Transverse colon (tissue), 4 donors: ENCODE data around the gene GLB1L2. TPM values are rescaled to one million over a fixed set of nuclear protein-coding genes. Genes with fewer than 3 reads are reported as not detected.

Source experiments
- DNase-seq: peaks from one replicate; pipeline ENCODE4 v3.0.0-alpha.2; 2019
- H3K27ac ChIP-seq, 4 donors: fragments of 200-600 bp; sonication (generic); 2 replicates each; pipeline ENCODE4 v1.5.1; 2016 to 2018; ENCODE audit warnings: inconsistent platforms in 4 of 4
- H3K27me3 ChIP-seq: fragments of 200-600 bp; sonication (generic); 2 replicates; pipeline ENCODE4 v1.5.1; 2017; ENCODE audit warnings: inconsistent platforms
- H3K36me3 ChIP-seq, 4 donors: fragments of 200-600 bp; sonication (generic); 2 replicates each; pipeline ENCODE4 v1.5.1; 2017 to 2019; ENCODE audit warnings: inconsistent platforms in 4 of 4
- H3K4me1 ChIP-seq, 4 donors: fragments of 200-600 bp; sonication (generic); 2 replicates each; pipeline ENCODE4 v1.5.1; 2017 to 2020; ENCODE audit warnings: inconsistent platforms in 4 of 4
- H3K4me3 ChIP-seq, 4 donors: fragments of 200-600 bp; sonication (generic); 1 replicate in 1 of 4; 2 replicates in 3 of 4; pipeline versions ENCODE4 v1.5.1 to v1.6.1; 2017 to 2019; ENCODE audit warnings: inconsistent platforms in 4 of 4
- H3K9me3 ChIP-seq, 2 donors: fragments of 200-600 bp; sonication (generic); 2 replicates each; pipeline ENCODE4 v1.5.1; 2017 to 2019; ENCODE audit warnings: inconsistent platforms in 2 of 2
- CTCF ChIP-seq, 5 experiments: fragments of 200-600 bp in 3 of 5; fragments of 450-650 bp in 2 of 5; sonication (generic) in 3 of 5; IDR thresholded peaks; 1 replicate in 2 of 5; 2 replicates in 3 of 5; pipeline ENCODE4 v1.5.1; 2016 to 2017; ENCODE audit warnings: antibody characterized with exemption in 5 of 5, inconsistent platforms in 3 of 5, mild to moderate bottlenecking in 2 of 5, moderate library complexity in 1 of 5
- EP300 ChIP-seq: sonication (generic); formaldehyde crosslinking; IDR thresholded peaks from one replicate; pipeline ENCODE4 v1.6.1; 2017; ENCODE audit warnings: antibody characterized with exemption, low read depth
- POLR2A ChIP-seq: fragments of 450-650 bp; IDR thresholded peaks from one replicate; pipeline ENCODE4 v1.6.1; 2016; ENCODE audit warnings: antibody characterized with exemption, mild to moderate bottlenecking, moderate library complexity
- POLR2AphosphoS5 ChIP-seq, 3 donors: sonication (generic); formaldehyde crosslinking; IDR thresholded peaks; one replicate each; pipeline ENCODE4 v1.6.1; 2016; ENCODE audit warnings: antibody characterized with exemption in 3 of 3
- WGBS, 2 donors: methylation state at CpG; one replicate each; pipeline ENCODE4 v1.1.5; 2018; ENCODE audit warnings: low coverage in 1 of 2; 5-methylcytosine and 5-hydroxymethylcytosine counted together
- in situ Hi-C, 4 donors: fragments of 200-750 bp; cut with MboI; loops; one replicate each; pipeline versions ENCODE4 v1.15.0 to v1.15.1; 2017; ENCODE audit warnings: low sequenced_read_pairs in 3 of 4, low pct_ligation_motif_present in 1 of 4, low pct_unique_long_range_greater_than_20kb in 1 of 4
- intact Hi-C: fragments of 100-400 bp; cut with DNase I; formaldehyde crosslinking; loops from one replicate; pipeline ENCODE4 v1.15.1; 2023; ENCODE audit warnings: low total_unique reads
- total RNA-seq, 4 donors: library from RNA; depleted of rRNA; stranded (reverse); fragments of >200 nt; gene quantifications; one replicate each; pipeline ENCODE4 v1.1.0, GENCODE V29; 2016

The GLB1L2 gene
- total RNA-seq, 4 donors from 2014 or later, result 26.2 to 39.5 (median 35.3) TPM

GRCh38 chr11:134417871-134418840 lies 86.4 kb downstream of the GLB1L2 start:
- no peak for DNase-seq
- intact Hi-C loops, result no loop called here
- H3K27ac ChIP-seq, result no peak overlapping the region
- no peaks in the 10 kb centered on the region for H3K36me3 ChIP-seq
- H3K9me3 ChIP-seq, result no peaks in the 10 kb centered on the region
- H3K27me3 ChIP-seq, result peaks cover 48% of the 10 kb centered on the region
- no peak for TF ChIP-seq CTCF (IDR thresholded peaks at IDR 0.05)
- TF ChIP-seq EP300, result no peak
- TF ChIP-seq POLR2AphosphoS5 (IDR thresholded peaks at IDR 0.05), result no peak
- TF ChIP-seq POLR2A, result no peak
- no peaks in the 10 kb centered on the region for H3K4me1 ChIP-seq
- WGBS, 2 donors, result 50% methylated on average over 6 to 14 of the region's 14 CpGs
- H3K4me3 ChIP-seq, result no peak overlapping the region
- in situ Hi-C loops, result no loop called here

- in situ Hi-C loops, result no loop called here
Measured at GRCh38 chr11:134423106-134423505, 91.3 kb downstream of the GLB1L2 start.

DNA sequence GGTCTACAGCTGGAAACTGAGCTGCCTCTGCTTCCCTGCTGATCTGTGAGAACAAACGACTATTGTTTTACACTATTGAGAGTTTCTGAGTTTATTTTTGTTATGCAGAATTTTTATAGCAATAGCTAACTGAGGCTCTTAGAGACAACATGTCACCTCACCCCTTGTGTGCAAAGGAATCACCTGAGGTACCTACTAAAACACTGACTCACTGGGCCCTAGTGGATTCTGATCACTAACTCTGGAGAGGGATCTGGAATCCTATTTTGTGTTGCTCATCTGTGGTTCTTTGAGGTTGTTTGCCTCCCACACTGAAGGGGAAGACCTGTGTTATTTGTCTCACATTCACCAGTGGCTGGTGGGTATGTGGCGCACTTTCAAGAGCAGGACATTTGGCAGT lies 93.6 kb downstream of the GLB1L2 start:
- Histone ChIP-seq H3K4me1 (no peaks in the 10 kb centered on the region), H3K4me3 (no peak overlapping the region), H3K27ac (no peak overlapping the region), H3K36me3 (no peaks in the 10 kb centered on the region), H3K9me3 (no peaks in the 10 kb centered on the region), H3K27me3 (peaks cover 6% of the 10 kb centered on the region)
- intact Hi-C loops (loop anchor here (5.0 kb wide), 1 partner anchor 418 kb away; no protein-coding TSS in a partner anchor), in situ Hi-C loops (no loop called here)
- no peak for TF ChIP-seq CTCF (IDR thresholded peaks at IDR 0.05)
- TF ChIP-seq POLR2AphosphoS5 (IDR thresholded peaks at IDR 0.05), result no peak
- TF ChIP-seq EP300, result no peak
- no peak for TF ChIP-seq POLR2A
- 0 to 66% methylated on average over 1 to 2 of the region's 2 CpGs for WGBS, 2 donors
- no peak for DNase-seq

More at GRCh38 chr11:134423106-134423505, 91.3 kb downstream of the GLB1L2 start:
- intact Hi-C loops, result no loop called here
- H3K27me3 ChIP-seq, result peaks cover 4% of the 10 kb centered on the region
- H3K36me3 ChIP-seq, result no peaks in the 10 kb centered on the region
- no peaks in the 10 kb centered on the region for H3K4me1 ChIP-seq
- TF ChIP-seq CTCF (IDR thresholded peaks at IDR 0.05), result no peak
- TF ChIP-seq POLR2A, result no peak
- TF ChIP-seq EP300, result no peak
- TF ChIP-seq POLR2AphosphoS5 (IDR thresholded peaks at IDR 0.05), result no peak
- no peak for DNase-seq
- no peaks in the 10 kb centered on the region for H3K9me3 ChIP-seq
- no peak overlapping the region for H3K4me3 ChIP-seq
- H3K27ac ChIP-seq, result no peak overlapping the region
- WGBS, 2 donors, result 67 to 78% methylated on average over 1 to 10 of the region's 10 CpGs

Other genes with a start within 250 kb of the GLB1L2 start
- 10 to 100 TPM in 2 of 4 donors, 1 to 10 TPM in 2; 7.0 to 21.3 (median 13.8) TPM for gene NCAPD3, start 108.0 kb upstream of the GLB1L2 start, total RNA-seq
- gene VPS26B, start 107.3 kb upstream of the GLB1L2 start, total RNA-seq, result 10 to 100 TPM; 32.8 to 49.4 (median 44.6) TPM
- 10 to 100 TPM; 16.1 to 39.3 (median 33.2) TPM for gene THYN1, start 78.6 kb upstream of the GLB1L2 start, total RNA-seq
- 10 to 100 TPM; 34.8 to 59.1 (median 45.7) TPM for gene ACAD8, start 78.4 kb upstream of the GLB1L2 start, total RNA-seq
- gene GLB1L3, start 55.6 kb upstream of the GLB1L2 start, total RNA-seq, result under 1 TPM in 1 of 4 donors, not detected in 3; 0.16 TPM
- under 1 TPM in 2 of 4 donors, not detected in 2; 0.14 to 0.16 TPM for gene B3GAT1, start 80.3 kb downstream of the GLB1L2 start, total RNA-seq